ENCODE results near the gene DGKZ. TPM values are rescaled to one million over a fixed set of nuclear protein-coding genes. Genes with fewer than 3 reads are reported as not detected.
A peak's percentile ranks its signal among the peaks of the same experiment; 100 is the strongest.

The DGKZ gene
- total RNA-seq, 2 experiments from 2014 or later = 82.9 to 89.2 TPM

DNA sequence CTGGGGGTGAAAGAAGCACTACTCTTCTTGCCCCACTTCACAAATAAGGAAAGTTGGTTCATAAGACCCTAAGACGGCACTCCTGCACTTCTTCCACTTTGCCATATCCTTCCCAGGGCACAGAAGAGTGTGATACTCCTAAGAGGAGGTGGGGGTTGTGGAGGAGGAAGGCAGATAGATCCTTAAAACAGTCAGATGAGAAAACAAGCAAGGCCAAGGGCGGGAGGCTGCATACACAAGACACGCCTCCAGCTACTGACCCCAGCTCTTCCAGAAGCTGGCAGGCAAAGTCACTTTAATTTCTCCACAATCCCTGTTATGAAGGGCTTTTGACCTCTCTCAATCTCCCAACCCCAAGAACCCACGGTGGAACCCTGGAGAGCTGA, 46.0 kb downstream of the DGKZ start:
- no peaks in the 10 kb centered on the region for H3K9me3 Mint-ChIP-seq
- no peak for DNase-seq
- H3K36me3 Mint-ChIP-seq (ENCODE audit: low read depth) = peaks cover 9% of the 10 kb centered on the region
- no peak overlapping the region for H3K27ac Mint-ChIP-seq
- CTCF ChIA-PET = interaction anchor here (1.0 to 1.5 kb wide), 4 partner anchors 8 to 148 kb away, joined by 3 read pairs; no protein-coding TSS in a partner anchor
- H3K4me1 Mint-ChIP-seq (ENCODE audit: low read depth) = peaks cover 21% of the 10 kb centered on the region
- peaks cover 39% of the 10 kb centered on the region for H3K27me3 Mint-ChIP-seq (ENCODE audit: low read depth)
- intact Hi-C loops (cut with micrococcal nuclease) = no loop called here
- peak overlapping the region; percentile 66 for H3K4me3 Mint-ChIP-seq

- CTCF ChIA-PET = no interaction called here
- intact Hi-C loops (cut with micrococcal nuclease) = no loop called here
Measured at GRCh38 chr11:46393759-46394158, 46.5 kb downstream of the DGKZ start.

DNA sequence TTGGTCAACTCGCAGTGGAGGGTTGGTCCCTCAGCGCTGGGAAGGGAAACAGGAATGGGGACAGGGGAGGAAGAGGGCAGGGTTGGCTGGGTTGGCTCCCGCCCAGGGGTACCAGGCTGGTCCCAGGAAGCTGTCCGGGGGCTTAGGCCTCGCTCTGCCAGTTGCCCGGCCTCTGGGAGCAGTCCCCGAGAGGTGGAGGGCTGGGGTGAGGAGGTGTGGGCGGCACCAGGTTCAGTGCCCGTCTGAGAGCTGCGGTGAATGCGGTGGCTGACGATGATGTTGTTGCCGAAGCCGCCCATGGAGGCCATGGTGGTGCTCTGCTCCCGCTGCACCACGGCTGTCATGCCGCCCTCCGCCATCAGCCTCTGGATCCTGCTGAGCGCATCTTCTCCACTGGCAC, 50.3 kb downstream of the DGKZ start:
- Mint-ChIP-seq H3K27me3 (ENCODE audit: low read depth) (peaks cover 11% of the 10 kb centered on the region), H3K4me1 (ENCODE audit: low read depth) (peaks cover 7% of the 10 kb centered on the region), H3K9me3 (no peaks in the 10 kb centered on the region), H3K27ac (no peak overlapping the region), H3K36me3 (ENCODE audit: low read depth) (peaks cover 9% of the 10 kb centered on the region), H3K4me3 (no peak overlapping the region)
- no peak for DNase-seq
- intact Hi-C loops (cut with micrococcal nuclease) = no loop called here
- CTCF ChIA-PET = interaction anchor here (1.1 to 4.1 kb wide), 2 partner anchors 9 to 139 kb away, joined by 4 to 19 read pairs; no protein-coding TSS in a partner anchor

More at GRCh38 chr11:46393759-46394158, 46.5 kb downstream of the DGKZ start:
- no peaks in the 10 kb centered on the region for H3K9me3 Mint-ChIP-seq
- no peak overlapping the region for H3K27ac Mint-ChIP-seq
- H3K27me3 Mint-ChIP-seq (ENCODE audit: low read depth) = peaks cover 34% of the 10 kb centered on the region
- H3K36me3 Mint-ChIP-seq (ENCODE audit: low read depth) = peaks cover 9% of the 10 kb centered on the region
- H3K4me1 Mint-ChIP-seq (ENCODE audit: low read depth) = peaks cover 21% of the 10 kb centered on the region
- no peak for DNase-seq
- H3K4me3 Mint-ChIP-seq = no peak overlapping the region

- no peak overlapping the region for H3K27ac Mint-ChIP-seq
- intact Hi-C loops (cut with micrococcal nuclease) = no loop called here
- no peaks in the 10 kb centered on the region for H3K9me3 Mint-ChIP-seq
- no peak overlapping the region for H3K4me3 Mint-ChIP-seq
- no peak for DNase-seq
- no peaks in the 10 kb centered on the region for H3K27me3 Mint-ChIP-seq (ENCODE audit: low read depth)
- H3K4me1 Mint-ChIP-seq (ENCODE audit: low read depth) = no peaks in the 10 kb centered on the region
- peaks cover 16% of the 10 kb centered on the region for H3K36me3 Mint-ChIP-seq (ENCODE audit: low read depth)
- CTCF ChIA-PET = interaction anchor here (3.4 kb wide), 1 partner anchor 14 kb away, joined by 11 read pairs; no protein-coding TSS in a partner anchor
Measured at GRCh38 chr11:46402957-46403902, 56.0 kb downstream of the DGKZ start.

DNA sequence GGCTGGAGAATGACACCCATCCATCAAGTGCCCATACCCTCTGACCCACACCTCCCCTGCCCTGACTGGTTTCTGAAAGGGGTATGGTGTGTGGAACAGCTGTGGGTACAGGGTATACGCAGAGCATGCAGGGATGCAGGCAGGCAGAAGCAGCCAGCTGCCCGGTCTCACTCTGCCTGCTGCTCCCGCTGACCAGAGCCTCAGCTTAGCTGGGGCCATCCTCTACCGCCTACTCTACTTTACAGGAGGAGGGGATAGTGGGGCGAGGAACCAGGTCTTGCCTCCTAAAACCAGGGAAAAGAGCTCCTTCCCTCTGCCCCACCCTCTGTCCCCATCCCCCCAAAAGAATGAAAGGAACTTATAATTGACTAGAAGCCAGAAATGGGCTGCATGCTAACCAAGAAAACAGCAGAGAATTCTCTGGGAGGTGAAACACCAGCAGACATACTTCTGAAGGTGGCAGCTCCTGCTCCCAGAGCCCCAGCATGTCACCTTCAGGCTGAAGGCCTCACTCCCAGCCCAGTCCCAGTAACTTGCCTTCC, 57.3 kb downstream of the DGKZ start:
- intact Hi-C loops (cut with micrococcal nuclease) = no loop called here
- CTCF ChIA-PET = no interaction called here
- no peak overlapping the region for H3K27ac Mint-ChIP-seq
- DNase-seq = no peak
- H3K4me3 Mint-ChIP-seq = no peak overlapping the region
- no peaks in the 10 kb centered on the region for H3K27me3 Mint-ChIP-seq (ENCODE audit: low read depth)
- no peaks in the 10 kb centered on the region for H3K9me3 Mint-ChIP-seq
- H3K4me1 Mint-ChIP-seq (ENCODE audit: low read depth) = no peaks in the 10 kb centered on the region
- peaks cover 18% of the 10 kb centered on the region for H3K36me3 Mint-ChIP-seq (ENCODE audit: low read depth)

- intact Hi-C loops (cut with micrococcal nuclease) = no loop called here
- CTCF ChIA-PET = no interaction called here
- no peak for DNase-seq
- Mint-ChIP-seq H3K36me3 (ENCODE audit: low read depth) (peaks cover 18% of the 10 kb centered on the region), H3K9me3 (no peaks in the 10 kb centered on the region), H3K27me3 (ENCODE audit: low read depth) (no peaks in the 10 kb centered on the region), H3K4me1 (ENCODE audit: low read depth) (no peaks in the 10 kb centered on the region), H3K27ac (no peak overlapping the region), H3K4me3 (no peak overlapping the region)
Measured at GRCh38 chr11:46407635-46408034, 60.4 kb downstream of the DGKZ start.

DNA sequence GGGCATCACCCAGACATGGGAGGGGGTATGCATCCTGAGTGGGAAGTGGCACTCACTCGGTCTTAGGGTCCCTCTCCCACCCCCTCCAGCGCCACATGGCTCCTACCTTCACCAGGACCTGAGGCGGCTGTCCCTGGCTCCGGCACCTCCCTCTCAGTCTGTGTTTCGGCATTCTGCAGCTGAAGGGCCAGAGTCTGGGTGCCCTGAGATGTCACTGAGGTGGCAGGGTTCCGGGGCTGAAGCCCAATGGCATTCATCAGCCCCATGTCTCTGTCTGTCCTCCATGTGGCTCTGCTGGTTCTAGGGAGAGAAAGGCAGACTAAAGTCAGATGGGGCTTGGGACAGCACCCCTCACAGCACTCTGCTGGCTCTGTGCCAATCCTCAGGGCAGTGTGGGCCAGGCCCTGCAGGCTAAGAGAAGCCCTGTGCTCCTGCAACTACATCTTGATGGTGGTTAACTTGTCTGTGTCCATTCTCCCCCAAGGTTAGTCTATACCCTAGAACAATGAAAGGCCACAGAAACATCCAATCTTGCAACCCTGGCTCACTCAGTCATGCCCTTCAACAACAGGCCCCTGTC, 61.2 kb downstream of the DGKZ start:
- H3K36me3 Mint-ChIP-seq (ENCODE audit: low read depth) = peaks cover 17% of the 10 kb centered on the region
- DNase-seq = no peak
- CTCF ChIA-PET = interaction anchor here (0.6 kb wide), 1 partner anchor 82 kb away, joined by 3 read pairs; no protein-coding TSS in a partner anchor
- no peaks in the 10 kb centered on the region for H3K4me1 Mint-ChIP-seq (ENCODE audit: low read depth)
- intact Hi-C loops (cut with micrococcal nuclease) = no loop called here
- no peaks in the 10 kb centered on the region for H3K9me3 Mint-ChIP-seq
- H3K27ac Mint-ChIP-seq = no peak overlapping the region
- no peaks in the 10 kb centered on the region for H3K27me3 Mint-ChIP-seq (ENCODE audit: low read depth)
- no peak overlapping the region for H3K4me3 Mint-ChIP-seq

DNA sequence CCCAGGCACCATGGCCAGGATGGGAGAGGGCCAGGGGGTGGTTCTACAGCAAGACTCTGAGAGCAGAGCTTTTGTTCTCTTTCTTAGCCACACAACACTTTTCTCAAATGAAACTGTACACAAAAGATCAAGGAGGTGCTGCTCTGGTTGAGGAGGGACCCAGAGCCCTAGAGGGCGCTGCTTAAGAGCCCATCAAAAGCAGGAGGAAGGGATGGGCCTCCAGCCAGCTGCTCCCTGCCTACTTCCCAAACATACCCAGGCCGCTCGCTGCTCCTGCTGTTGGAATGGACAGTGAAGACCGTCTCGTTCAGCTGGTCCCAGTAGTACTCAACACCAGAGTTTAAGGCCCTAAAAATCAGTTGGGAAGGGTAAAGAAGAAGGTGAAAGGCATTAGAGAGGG, 62.8 kb downstream of the DGKZ start:
- peaks cover 12% of the 10 kb centered on the region for H3K36me3 Mint-ChIP-seq (ENCODE audit: low read depth)
- no peak for DNase-seq
- H3K4me3 Mint-ChIP-seq = no peak overlapping the region
- no peaks in the 10 kb centered on the region for H3K27me3 Mint-ChIP-seq (ENCODE audit: low read depth)
- intact Hi-C loops (cut with micrococcal nuclease) = no loop called here
- H3K27ac Mint-ChIP-seq = no peak overlapping the region
- CTCF ChIA-PET = interaction anchor here (0.6 to 1.1 kb wide), 2 partner anchors 21 to 767 kb away, joined by 3 read pairs; partner anchors contain the start of gene ARFGAP2
- peaks cover 10% of the 10 kb centered on the region for H3K4me1 Mint-ChIP-seq (ENCODE audit: low read depth)
- no peaks in the 10 kb centered on the region for H3K9me3 Mint-ChIP-seq

DNA sequence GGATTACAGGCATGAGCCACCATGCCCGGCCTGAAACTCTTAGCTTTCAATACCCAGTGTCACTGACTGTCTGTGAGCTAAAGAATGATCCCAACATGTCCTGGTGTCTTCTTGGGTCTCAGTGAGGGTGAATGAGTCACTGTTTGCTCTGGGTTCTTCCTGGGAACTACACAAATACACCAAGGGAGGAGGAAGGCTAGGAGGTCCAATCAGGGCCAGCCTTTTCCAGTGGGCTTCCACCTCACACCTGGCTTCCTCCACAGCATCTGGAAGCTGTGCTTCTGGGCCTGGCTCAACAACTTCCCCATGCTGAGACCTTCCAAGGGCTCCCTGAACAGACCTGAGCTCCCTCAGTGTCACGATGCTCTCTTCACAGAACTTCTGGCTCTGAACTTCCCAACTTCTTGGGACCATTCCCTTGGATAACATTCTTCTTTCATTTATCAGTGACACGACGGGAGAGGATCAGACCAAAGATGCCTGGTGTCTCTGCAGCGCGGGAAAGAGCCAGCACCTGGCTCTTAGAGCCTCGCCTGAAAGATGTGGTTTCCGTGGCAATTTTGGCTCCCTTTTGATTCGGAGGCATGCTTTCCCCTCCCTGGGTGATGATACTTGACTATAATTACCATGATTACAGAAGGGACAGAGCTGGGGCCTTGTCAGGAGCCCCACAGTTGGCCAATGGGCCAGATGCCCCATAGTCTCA, 66.7 kb downstream of the DGKZ start:
- intact Hi-C loops (cut with micrococcal nuclease) = no loop called here
- H3K9me3 Mint-ChIP-seq = no peaks in the 10 kb centered on the region
- H3K4me3 Mint-ChIP-seq = no peak overlapping the region
- CTCF ChIA-PET = no interaction called here
- H3K36me3 Mint-ChIP-seq (ENCODE audit: low read depth) = peaks cover 8% of the 10 kb centered on the region
- no peaks in the 10 kb centered on the region for H3K27me3 Mint-ChIP-seq (ENCODE audit: low read depth)
- H3K27ac Mint-ChIP-seq = no peak overlapping the region
- H3K4me1 Mint-ChIP-seq (ENCODE audit: low read depth) = peaks cover 12% of the 10 kb centered on the region
- no peak for DNase-seq

- CTCF ChIA-PET = no interaction called here
- Mint-ChIP-seq H3K27me3 (ENCODE audit: low read depth) (no peaks in the 10 kb centered on the region), H3K27ac (no peak overlapping the region), H3K4me1 (ENCODE audit: low read depth) (peaks cover 12% of the 10 kb centered on the region), H3K36me3 (ENCODE audit: low read depth) (peaks cover 8% of the 10 kb centered on the region), H3K4me3 (no peak overlapping the region), H3K9me3 (no peaks in the 10 kb centered on the region)
- intact Hi-C loops (cut with micrococcal nuclease) = no loop called here
- DNase-seq = no peak
Measured at GRCh38 chr11:46414466-46414796, 67.2 kb downstream of the DGKZ start.

DNA sequence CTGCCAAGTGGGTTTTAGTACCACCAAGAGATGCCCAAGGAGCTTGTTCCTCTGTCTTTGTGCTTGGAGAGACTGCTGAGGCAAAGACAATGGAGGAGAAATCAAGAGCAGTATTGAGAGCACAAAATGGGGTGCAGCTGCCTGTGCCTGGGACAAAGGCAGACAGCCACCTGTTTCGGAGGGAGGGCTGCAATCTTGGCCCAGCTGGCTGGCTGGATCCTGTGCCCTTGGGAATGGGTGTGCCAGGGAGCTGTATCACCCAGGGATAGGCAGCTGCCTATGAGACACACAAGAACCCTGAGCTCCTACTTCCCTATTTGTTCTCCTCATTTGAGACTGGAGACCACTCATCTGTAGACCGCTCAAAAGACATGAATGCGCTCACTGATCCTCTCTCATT, 67.6 kb downstream of the DGKZ start:
- Mint-ChIP-seq H3K4me3 (no peak overlapping the region), H3K4me1 (ENCODE audit: low read depth) (peaks cover 12% of the 10 kb centered on the region), H3K9me3 (no peaks in the 10 kb centered on the region), H3K36me3 (ENCODE audit: low read depth) (peaks cover 8% of the 10 kb centered on the region), H3K27ac (no peak overlapping the region), H3K27me3 (ENCODE audit: low read depth) (no peaks in the 10 kb centered on the region)
- no peak for DNase-seq
- intact Hi-C loops (cut with micrococcal nuclease) = no loop called here
- CTCF ChIA-PET = no interaction called here

- H3K27ac Mint-ChIP-seq = no peak overlapping the region
- peaks cover 12% of the 10 kb centered on the region for H3K4me1 Mint-ChIP-seq (ENCODE audit: low read depth)
- no peaks in the 10 kb centered on the region for H3K9me3 Mint-ChIP-seq
- DNase-seq = no peak
- H3K4me3 Mint-ChIP-seq = no peak overlapping the region
- CTCF ChIA-PET = no interaction called here
- peaks cover 11% of the 10 kb centered on the region for H3K36me3 Mint-ChIP-seq (ENCODE audit: low read depth)
- intact Hi-C loops (cut with micrococcal nuclease) = no loop called here
- H3K27me3 Mint-ChIP-seq (ENCODE audit: low read depth) = no peaks in the 10 kb centered on the region
Measured at GRCh38 chr11:46417711-46418110, 70.4 kb downstream of the DGKZ start.

Data from activated naive CD4-positive, alpha-beta T cell treated with anti-CD3 and anti-CD28 coated beads for 36 hours (primary cell).